GM21447 (cell line): Measurements from ENCODE around the gene SLC22A23.

Source experiments
- ATAC-seq: cut with Tn5 transposase; IDR thresholded peaks from one replicate; pipeline ENCODE4 v1.9.1; 2021; ENCODE audit not compliant: unreplicated experiment

The SLC22A23 gene

DNA sequence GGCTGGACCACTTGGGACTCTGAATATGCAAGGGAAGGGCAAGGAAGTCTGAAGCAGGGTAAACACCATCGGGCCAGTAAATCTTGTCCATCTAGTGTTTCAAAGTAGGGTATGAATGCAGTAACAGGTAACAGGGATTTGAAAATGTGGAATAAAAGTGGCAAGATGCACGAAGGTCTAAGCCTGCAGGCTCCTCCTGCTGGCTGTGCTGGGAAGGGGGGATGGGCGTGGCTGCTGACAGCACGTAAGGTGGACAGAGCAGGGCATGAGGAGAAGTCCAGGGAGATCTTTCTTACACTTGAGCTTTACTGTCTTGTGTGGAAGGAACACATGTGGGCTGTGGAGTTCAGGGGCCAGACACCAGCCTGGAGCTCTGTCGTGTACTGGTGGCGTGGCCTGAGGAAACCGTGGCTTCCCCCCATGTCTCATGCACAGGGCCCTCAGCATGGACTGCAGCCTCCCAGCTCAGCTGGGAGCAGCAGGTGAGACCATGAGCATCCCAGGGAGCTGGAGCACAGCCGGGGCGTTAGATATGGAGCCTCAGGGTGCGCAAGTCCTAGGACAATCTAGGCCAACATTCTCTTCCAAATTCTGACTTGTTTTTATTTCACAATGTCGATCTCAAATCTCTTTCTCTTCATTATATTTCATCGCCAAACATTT lies 84.5 kb downstream of the SLC22A23 start:
- ATAC-seq = no peak

DNA sequence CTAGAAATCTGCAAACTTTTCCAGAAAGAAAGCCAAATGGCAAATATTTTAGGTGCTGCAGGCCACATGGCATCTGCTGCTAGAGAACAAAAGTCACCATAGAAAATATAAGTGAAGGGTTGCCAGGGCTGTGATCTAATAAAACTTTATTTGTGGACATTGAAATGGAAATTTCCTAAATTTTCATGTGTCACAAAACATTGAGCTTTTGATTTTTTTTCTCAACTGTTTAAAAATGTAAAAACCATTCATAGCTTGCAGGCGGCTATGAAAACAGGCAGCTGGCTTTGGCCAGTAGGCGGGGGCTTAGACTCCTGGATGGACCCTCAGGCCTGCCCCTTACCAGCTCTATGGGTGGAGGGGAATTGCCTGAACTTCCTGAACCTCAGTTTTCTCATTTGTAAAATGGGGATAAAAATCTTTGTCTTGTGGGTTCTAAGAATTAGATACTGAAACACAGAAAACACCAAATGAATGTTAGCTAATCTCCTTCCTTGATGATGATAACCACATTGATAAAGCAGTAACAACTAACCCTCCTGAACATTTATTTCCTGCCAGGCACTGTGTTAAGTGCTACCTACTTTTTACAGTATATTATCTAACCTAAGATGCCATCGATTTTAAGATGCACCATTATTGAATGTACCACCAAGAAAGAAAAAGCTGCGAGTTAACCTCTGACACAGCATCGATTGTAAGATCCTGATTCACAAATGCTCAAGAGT lies 85.5 kb downstream of the SLC22A23 start:
- ATAC-seq = no peak

DNA sequence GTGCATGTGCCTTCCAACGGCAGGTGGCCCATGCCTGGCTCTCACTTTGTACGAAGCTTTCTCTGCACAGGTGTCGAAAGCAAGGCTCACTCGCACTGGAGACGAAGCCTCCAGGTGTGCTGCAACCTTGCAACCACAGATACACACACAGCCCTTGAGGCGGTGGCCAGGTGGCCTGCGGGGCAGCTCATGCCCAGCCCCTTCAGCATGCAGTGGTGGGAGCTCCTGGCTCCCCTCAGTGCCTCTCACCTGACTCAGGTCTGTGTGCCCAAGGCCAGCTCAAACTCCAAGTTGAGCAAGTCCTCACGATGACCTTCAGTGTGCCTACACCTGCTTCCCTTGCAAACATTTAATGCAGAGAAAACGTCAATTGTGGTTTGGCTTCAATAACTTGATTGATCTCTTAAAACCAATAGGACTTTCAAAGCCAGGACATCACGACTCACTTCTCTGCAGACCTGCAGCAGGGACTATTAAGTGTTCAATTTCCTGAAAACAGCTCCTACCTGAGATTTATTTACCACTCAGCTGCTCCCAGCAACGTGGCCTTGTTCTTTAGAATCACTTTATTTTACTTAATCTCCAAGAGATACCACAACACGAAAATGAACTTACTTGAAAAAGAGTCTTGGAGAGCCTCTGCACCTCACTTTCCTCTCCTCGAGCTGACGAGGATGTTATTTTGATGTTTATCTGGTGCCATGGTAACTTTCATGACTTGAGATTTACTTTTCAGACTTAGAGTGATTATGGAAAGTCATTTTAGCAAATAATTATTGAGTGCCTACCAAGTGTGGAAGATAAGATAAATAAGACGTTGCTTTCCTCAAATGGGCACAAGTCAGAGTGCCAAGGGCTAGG lies 86.3 kb downstream of the SLC22A23 start:
- ATAC-seq = no peak

DNA sequence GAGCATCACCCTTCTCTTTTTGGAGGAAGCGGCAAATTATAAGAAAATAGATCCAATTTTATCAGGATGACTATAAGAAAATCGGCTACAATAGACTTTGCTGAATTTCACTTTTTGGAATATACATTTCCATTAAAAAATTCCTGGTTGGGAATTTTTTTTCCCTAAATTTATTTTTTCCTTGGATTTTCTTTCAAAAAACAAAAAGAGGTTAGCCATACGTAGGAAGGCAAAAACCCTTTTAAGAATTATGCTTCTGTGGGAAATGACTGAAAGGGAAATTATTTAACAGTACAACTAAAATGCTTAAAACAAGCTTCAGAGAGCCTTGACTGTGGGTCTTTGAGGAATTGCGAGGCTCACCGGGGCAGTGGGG lies 86.9 kb downstream of the SLC22A23 start:
- ATAC-seq = no peak

DNA sequence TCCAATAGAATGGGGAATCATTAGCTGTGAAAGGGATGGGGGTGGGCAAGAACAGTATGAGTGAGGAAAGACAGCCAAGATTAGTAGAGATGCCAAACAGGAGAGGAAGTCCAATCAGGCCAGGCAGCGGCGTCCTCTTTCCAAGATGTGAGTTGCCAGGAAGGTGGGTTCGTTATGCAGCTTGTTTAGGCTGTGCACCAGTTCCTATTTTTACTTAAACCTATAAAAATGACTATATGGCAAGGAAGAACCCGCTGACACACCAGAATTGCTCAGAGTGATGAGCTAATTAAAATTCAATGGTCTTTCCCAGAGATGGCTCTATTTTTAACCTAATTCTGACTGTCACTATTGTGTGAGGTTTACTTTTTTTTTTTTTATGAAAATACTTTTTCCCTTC lies 88.2 kb downstream of the SLC22A23 start:
- no peak for ATAC-seq

DNA sequence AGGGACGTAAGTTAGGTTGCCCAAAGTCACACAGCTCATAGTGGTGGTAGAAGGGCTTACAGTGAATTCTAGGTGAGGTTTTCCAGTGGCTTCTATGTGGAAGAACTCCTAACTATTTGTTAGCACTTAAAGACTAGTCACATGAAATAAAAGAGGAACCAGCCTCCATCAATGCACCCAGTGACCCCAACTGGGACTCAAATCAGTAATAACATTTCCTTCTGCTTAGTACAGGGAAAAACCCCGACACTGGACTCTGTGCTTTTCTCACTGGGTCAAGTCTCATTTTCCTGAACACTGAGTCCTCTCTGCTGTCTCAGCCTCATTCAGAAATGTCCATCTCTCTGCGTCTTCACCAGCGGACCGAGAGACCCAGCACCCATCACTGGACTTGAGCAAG lies 89.2 kb downstream of the SLC22A23 start:
- no peak for ATAC-seq

DNA sequence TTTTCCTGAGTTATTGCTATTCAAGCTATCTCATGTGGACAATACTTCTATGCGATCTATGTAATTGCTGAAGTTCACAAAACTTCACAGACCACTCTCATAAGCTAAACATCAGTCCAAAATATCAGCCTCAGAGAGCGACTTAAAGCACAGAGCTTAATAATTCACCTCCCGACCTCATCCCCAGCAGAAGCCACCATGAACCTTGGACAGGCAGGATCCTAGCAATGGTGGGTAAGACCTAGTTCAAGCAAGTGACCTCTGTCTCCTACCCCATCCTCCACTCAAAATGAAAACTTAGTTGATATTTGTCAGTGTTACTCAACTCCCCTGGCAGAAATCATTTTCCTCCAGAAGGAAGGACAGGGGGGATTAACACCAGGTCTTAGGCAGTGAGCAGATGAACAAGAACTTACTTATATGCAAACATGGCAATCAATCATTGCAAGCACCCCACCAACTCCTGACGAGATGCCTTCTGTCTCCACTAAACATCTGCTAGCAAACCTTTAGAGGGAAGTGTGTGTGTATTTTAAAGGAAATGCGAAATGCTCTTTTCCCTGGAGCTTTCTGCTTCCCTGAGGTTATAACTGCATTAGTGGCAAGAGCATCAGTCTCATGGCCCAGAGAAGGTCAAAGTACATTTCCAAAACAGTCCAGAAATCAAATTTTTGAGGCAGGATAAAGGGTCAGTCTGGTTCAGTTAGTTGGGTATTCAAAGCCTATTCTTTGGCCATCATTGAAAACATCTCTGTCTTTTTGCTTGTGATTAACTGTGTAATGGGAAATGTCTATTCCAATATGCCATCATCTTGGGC lies 90.0 kb downstream of the SLC22A23 start:
- no peak for ATAC-seq

DNA sequence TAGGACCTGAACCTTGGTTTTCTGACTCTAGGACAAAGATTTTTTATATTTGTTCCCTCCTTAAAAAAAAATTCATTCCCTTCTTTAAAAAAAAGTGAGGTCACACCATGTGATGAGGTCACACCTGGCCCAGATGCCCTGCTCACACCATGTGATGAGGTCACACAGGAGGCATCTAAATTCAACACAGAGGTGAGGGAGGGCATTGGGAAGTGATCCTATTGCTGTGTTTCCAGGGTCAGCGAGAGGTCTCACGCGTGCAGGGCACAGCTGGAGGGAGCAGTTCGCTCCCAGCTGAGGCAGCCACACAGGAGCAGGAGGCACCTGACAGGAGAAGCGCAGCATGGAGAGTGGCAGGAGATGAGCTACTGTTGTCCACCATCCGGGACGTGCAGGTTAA lies 92.5 kb downstream of the SLC22A23 start:
- no peak for ATAC-seq

DNA sequence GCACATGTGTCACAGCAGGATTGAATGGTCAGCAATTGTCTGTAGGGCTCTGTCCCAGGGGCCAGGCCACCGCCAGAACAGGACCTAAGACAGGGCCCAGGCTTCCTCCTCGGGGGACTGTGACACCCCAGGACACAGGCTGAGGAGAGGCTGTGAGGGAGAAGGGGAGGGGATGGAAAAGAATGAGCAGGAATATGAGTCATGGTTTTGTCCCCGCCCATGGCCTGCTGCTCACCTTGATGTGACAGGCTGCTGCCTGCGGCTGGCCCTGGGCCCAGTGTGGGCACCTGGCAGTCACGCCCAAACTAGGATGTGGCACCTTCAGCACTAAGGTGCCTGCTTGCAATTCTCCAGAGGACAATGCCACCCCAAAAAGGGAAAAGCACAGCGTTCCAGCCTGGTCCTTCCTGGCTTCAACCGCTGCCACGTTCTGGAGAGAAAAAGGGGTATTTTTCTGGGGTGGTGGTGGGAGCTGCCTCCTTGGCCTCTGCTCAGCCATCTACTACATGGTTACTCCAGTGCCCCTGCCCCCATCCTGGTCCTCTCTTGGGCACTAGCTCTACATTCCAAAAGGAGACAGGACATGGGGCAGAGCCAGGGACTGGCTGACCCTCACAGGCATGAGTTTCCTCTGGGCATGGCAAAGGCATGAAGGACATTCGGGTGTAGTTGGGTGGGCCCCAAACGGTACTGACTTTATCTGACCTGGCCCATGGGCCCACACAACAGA lies 93.4 kb downstream of the SLC22A23 start:
- no peak for ATAC-seq

DNA sequence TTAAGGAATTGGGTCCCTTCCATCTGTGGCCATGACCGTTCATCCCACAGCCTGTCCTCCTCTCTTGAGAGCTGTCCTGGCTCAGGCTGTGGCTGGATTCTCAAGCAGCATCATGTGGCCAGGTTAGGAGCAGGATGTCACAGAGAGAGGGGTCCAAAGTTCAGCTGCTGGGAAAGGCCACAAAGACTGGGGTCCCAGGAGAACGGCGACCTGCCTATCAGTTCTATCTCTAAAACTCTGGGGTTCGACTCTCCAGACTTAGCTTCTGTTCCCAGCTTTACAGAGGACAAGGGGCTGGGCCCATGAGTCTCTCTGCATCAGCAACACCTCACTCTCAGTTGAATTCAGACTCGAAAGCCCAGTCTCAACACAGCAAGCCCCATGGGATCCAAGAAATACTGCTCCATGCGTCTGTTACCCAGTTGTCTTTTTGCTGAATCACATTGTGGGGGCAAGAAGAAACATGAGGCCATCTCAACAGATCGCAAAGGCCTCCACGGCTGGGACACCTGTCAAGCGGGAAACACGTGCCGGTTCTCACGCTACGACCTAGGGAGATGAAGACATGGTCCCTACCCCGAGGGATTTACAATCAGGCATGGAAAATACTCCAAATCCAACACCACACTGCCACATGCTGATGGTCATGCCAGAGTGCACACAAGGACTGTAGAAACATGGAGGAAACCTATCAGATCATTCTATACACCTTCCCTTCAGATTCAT lies 95.4 kb downstream of the SLC22A23 start:
- no peak for ATAC-seq

DNA sequence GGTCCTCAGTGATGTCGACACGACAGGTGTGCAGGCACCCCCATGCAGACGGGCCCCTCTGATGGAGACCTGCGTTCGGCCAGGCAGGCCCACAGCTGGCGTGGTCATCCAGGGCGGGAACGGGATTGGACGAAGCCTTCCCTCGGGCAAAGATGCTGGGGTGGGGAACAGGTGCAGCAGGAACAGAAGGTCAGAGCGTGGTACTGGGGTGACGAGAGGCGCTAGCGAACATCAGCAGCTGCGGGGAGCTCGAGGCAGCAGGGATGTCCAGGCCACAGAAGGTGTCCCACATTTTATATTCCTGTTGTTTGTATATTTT lies 96.2 kb downstream of the SLC22A23 start:
- ATAC-seq = no peak

DNA sequence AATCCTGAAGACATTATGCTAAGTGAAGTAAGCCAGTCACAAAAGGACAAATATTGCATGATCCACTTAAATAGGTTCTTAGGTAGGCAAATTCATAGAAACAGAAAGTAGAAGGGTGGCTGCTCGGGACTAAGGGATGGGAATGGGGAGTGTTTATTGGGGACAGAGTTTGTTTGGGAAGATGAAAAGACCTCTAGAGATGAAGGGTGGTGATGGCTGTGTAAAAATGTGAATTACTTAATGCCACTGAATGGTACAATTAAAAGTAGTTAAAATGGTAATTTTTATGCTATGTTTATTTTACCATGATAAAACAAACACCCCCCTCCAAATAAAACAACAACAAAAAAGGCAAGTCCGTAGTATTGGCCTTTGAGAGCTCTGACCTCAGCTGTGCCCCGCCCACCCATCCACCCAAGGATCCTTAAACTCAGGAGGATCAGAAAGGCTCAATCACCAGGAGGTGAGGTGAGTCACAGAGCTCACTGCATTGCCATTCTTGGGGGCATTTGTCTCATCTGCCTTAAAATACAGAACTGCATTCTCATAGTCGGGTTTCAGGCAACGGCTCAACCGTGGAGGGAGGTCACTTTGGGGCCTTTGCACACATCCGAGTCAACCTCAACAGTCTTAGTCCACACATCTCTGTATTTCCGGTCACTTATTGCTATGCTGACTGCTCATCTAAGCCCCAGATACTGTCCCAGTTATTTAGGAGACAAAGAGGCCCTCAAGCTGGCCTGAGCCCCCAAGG lies 96.7 kb downstream of the SLC22A23 start:
- ATAC-seq = no peak

DNA sequence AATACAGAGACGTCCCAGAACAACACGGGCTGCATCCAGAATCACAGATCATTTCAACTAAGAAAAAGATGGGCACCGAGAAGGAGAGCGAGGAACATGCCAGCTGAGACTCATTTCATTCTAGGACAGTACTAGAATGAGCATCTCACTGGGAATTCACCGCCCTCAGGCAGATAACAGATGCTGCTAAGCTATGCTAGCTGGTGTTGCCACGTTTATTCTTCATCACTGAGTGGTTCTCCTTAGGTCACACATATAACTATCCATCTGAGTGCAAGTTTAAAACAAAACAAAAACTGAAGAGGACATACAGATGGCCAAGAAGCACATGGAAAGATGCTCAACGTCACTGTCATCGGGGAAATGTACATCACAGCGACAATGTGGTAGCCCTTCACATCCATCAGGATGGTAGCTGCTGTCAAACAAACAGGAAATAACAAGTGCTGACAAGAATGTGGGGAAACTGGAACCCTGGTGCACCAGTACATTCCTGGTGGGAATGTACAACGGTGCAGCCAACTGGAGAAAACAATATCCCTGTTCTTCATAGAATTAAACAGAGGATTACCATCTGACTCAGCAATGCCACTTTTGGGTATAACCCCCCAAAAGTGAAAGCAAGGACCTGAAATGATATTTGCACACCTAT lies 97.6 kb downstream of the SLC22A23 start:
- no peak for ATAC-seq

DNA sequence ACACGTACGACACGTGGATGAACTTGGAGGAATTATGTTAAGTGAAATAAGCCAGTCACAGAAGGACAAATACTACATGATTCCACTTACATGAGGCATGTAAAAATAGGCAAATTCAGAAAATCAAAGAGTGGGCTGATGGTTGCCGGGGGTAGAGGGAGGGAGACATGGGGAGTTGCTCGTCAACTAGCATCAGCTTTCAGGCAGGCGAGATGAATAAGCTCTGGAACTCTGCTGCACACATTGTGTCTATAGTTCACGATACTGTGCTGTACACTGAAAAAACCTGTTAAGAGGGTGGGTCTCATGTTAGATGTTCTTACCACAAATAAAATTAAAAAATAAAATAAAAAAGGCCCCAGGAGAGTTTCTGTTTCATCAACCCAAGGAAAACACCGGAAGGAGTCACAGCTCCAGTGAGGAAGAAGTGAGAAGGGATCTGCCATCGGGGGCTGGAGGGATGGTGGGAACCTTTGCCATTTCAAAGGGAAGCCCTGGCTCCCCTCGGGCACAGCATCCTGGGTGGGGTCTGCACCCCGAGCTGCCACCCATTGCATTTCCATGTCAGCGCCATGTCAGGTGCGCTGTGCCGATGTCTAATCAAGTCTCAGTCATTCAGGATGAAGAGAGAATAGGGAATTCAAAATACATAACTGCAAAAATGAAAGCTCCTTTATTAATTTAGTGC lies 98.3 kb downstream of the SLC22A23 start:
- ATAC-seq = no peak

DNA sequence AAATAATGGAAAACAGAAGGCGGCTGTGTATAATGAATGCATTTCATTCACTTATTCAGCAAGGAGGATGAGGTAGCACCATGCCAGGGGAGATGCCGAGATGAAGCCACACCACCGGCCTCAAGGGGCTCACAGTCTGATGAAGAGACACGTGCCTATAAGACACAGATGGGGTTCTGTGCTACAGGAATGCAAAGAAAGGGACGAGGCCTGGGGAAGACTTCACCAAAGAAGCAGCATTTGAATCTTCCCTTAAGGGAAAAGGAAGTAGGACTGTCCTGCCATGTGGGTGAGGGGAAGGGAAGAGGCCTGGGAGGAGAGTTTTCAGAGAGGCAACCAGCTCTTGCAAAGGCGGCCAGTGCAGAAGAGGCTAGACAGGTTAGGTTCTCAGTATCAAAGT lies 99.2 kb downstream of the SLC22A23 start:
- ATAC-seq = no peak

DNA sequence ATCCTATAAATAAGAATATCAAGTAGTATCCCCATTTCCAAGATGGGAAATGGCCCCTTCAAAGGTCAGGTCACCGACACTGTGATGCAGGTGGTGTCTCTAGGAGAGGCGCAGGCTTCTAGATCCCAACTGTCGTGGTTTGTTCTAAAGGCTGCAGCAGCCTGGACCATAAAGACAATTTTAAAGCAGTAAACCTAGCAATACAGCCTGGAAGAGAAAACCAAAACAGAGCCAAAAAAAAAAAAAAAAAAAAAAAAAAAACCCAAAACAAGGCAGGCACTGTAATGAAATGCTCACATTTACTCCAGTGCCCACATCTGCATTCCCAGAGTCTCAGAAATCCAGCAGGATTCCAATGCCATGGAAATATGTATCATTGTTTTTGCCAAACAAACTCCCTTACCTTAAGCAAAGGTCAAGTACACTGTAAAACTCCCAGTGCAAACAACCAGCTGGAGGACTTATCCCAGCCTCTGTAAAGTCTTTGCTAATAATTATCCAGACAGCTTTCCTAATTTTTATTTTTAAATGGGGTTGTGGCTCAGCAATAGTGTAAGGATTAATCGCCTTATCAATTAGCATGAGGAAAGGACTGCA lies 99.9 kb downstream of the SLC22A23 start:
- no peak for ATAC-seq

DNA sequence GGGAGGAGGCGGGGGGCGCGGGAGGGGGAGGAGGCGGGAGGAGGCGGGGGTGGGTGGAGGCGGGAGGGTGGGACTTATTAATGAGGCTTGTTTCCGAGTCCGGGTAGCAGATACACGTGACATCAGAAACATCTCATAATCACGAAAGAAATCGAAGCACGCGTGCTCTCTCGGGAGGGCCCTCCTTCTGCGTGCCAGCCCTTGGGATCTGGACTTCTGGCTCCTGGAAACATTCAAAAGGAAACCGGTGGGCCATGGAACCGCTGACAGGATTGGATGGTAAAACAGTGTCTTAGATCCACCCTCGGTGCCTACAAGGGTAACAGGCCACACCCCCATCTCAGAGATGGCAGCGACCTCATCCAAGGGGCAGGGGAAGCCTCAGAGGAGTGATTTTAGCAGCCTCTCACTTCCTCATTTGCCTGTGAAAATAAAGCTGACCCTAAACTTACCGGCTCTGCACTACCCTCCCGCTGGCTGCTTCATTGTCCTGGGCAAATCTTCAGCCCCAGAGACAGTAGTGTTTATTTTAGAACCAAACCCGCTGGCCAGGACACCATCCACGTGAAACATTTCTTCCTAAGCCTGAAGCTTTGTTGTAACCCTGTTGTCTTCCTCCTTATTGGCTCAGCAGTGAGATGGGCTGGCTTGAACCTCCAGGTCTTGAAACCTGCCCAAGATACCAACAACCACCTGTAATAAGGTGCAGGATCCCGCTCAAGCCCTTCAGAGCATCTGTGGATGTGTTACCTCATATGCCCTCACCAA lies 100.6 kb downstream of the SLC22A23 start:
- ATAC-seq = peak; percentile 96
